ENCODE results near the gene CEACAM3. TPM values are rescaled to one million over a fixed set of nuclear protein-coding genes. Genes with fewer than 3 reads are reported as not detected.

The CEACAM3 gene
- total and polyA plus RNA-seq, 12 donors = 0.21 to 1.5 (median 0.40) TPM; not detected in 4

- H3K4me1 ChIP-seq = peaks cover 0 to 45% (median 0%) of the 10 kb centered on the region in 9 donors
- WGBS, 2 donors = 80 to 84% methylated on average over 3 of the region's 3 CpGs
- no peak for DNase-seq
- H3K9me3 ChIP-seq = no peaks in the 10 kb centered on the region
- H3K27me3 ChIP-seq = peaks cover 0 to 43% (median 34%) of the 10 kb centered on the region in 7 donors
- H3K27ac ChIP-seq = peak overlapping the region in 2 of 10 donors; percentile 48 to 89
- no peak for ATAC-seq
- H3K36me3 ChIP-seq = no peaks in the 10 kb centered on the region
- TF ChIP-seq, protein P1, sequence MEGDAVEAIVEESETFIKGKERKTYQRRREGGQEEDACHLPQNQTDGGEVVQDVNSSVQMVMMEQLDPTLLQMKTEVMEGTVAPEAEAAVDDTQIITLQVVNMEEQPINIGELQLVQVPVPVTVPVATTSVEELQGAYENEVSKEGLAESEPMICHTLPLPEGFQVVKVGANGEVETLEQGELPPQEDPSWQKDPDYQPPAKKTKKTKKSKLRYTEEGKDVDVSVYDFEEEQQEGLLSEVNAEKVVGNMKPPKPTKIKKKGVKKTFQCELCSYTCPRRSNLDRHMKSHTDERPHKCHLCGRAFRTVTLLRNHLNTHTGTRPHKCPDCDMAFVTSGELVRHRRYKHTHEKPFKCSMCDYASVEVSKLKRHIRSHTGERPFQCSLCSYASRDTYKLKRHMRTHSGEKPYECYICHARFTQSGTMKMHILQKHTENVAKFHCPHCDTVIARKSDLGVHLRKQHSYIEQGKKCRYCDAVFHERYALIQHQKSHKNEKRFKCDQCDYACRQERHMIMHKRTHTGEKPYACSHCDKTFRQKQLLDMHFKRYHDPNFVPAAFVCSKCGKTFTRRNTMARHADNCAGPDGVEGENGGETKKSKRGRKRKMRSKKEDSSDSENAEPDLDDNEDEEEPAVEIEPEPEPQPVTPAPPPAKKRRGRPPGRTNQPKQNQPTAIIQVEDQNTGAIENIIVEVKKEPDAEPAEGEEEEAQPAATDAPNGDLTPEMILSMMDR (IDR thresholded peaks at IDR 0.05) = no peak
- H3K4me3 ChIP-seq = no peak overlapping the region
- intact Hi-C loops (cut with DNase I) = no loop called here
Observed at GRCh38 chr19:41807176-41807575, 10.8 kb downstream of the CEACAM3 start.

DNA sequence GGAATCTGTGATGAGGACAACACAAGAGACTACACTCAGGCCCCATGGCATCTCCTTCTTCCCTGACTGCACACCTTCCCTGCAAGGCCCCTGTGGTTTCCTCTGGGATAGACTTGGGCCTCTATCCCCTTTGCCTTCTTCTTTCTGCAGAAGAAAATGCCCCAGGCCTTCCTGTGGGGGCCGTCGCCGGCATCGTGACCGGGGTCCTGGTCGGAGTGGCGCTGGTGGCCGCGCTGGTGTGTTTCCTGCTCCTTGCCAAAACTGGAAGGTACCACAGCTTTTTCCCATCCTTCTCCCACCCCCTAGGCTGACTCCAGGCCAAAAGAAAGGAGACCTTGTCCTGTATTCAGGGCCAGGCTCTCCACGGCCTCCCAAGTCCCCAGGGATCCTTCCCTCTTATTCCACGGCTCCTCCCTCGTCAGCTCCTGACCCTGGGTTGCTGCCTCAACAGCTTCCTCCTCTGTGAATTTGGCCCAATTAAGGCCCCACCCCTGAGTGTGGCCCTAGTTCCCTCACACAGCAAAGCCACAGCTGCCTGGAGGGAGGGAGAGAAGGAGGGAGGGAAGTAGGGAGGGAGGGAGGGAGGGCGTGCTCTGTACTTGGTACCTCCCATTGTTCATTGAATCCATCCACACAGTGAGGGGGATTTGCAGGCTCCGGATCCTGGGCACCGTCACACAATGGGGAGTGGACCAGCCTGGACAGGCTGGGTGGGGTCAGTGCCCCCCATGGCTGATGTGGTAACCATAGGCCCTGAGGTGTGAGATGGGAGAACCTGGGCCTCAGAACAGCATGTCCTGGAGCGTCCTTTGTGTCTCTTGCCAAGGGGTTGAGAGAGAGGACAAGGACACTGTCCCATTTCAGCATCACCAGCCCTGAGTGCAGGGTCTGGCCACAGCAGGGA is 12.5 kb downstream of the CEACAM3 start:
- intact Hi-C loops (cut with DNase I) = no loop called here
- peak overlapping the region in 2 of 10 donors; percentile 69 to 89 for H3K27ac ChIP-seq
- TF ChIP-seq, protein P1 (IDR thresholded peaks at IDR 0.05) = no peak
- WGBS, 2 donors = 65 to 72% methylated on average over 16 of the region's 16 CpGs
- ATAC-seq = peak in 6 of 8 donors; percentile 35 to 65 (median 58)
- H3K9me3 ChIP-seq = no peaks in the 10 kb centered on the region
- peak; percentile 11 to 23 for DNase-seq
- peak overlapping the region in 1 of 10 donors; percentile 4 for H3K4me3 ChIP-seq
- peaks cover 0 to 47% (median 27%) of the 10 kb centered on the region in 7 donors for H3K27me3 ChIP-seq
- H3K4me1 ChIP-seq = peaks cover 0 to 41% (median 0%) of the 10 kb centered on the region in 9 donors
- H3K36me3 ChIP-seq = no peaks in the 10 kb centered on the region

DNA sequence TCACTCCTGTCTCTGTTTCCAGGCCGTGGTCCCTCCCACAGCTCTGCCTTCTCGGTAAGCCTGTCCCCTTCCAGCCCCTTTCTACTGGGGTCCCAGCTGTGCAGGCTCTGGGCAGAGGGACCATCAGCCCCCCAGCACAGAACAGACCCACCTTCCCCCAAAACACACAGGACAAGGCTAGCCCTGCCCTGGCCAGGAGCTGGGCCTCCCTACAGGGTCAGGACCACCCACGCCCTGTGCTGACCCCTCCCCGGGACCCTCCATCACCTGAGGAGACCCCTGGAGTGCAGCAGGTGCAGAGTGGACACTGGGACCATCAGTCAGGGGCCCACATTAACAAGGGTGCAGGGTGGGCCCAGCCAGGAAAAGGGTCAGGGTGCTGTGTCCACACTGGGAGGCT is 13.9 kb downstream of the CEACAM3 start:
- intact Hi-C loops (cut with DNase I) = no loop called here
- 54 to 60% methylated on average over 4 of the region's 4 CpGs for WGBS, 2 donors
- ATAC-seq (peak in 1 of 8 donors; percentile 12), DNase-seq (no peak)
- peak overlapping the region in 5 of 10 donors; percentile 5 to 89 (median 15) for H3K27ac ChIP-seq
- H3K9me3 ChIP-seq = no peaks in the 10 kb centered on the region
- no peaks in the 10 kb centered on the region for H3K36me3 ChIP-seq
- H3K4me3 ChIP-seq = no peak overlapping the region
- peaks cover 0 to 47% (median 27%) of the 10 kb centered on the region in 7 donors for H3K27me3 ChIP-seq
- H3K4me1 ChIP-seq = peaks cover 0 to 35% (median 0%) of the 10 kb centered on the region in 9 donors
- TF ChIP-seq, protein P1 (IDR thresholded peaks at IDR 0.05) = no peak

DNA sequence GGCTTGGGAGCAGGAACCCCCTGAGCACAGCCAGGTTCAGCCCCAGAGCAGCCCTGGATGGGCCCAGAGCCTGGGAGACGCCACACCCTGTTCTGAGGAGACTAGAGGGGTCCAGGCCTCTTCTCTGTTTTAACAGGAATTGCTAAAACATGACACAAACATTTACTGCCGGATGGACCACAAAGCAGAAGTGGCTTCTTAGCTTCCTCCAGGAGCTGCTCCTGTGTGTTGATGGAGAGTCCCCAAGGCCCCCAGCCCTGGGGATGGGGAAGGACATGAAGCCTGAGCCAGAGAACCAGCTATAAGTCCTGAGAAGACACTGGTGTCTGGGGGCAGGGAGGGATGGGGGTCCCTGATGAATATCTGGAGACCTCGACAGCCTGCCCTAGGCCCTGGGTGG is 14.6 kb downstream of the CEACAM3 start:
- H3K4me1 ChIP-seq = peaks cover 0 to 35% (median 0%) of the 10 kb centered on the region in 9 donors
- no peaks in the 10 kb centered on the region for H3K36me3 ChIP-seq
- H3K27me3 ChIP-seq = peaks cover 0 to 47% (median 27%) of the 10 kb centered on the region in 7 donors
- 51 to 57% methylated on average over 3 of the region's 3 CpGs for WGBS, 2 donors
- TF ChIP-seq, protein P1 (IDR thresholded peaks at IDR 0.05) = no peak
- DNase-seq (peak in 1 of 2 donors; percentile 46), ATAC-seq (peak in 7 of 8 donors; percentile 40 to 69 (median 64))
- intact Hi-C loops (cut with DNase I) = no loop called here
- H3K27ac ChIP-seq = peak overlapping the region in 4 of 10 donors; percentile 5 to 89 (median 42)
- H3K9me3 ChIP-seq = no peaks in the 10 kb centered on the region
- no peak overlapping the region for H3K4me3 ChIP-seq
